ENCODE results near the gene NECTIN1. TPM values are rescaled to one million over a fixed set of nuclear protein-coding genes. Genes with fewer than 3 reads are reported as not detected.
A peak's percentile ranks its signal among the peaks of the same experiment; 100 is the strongest.

NECTIN1 gene
- total RNA-seq, 2 experiments from 2014 or later = 0.34 to 0.39 TPM

GRCh38 chr11:119650251-119650650 lies 78.7 kb downstream of the NECTIN1 start:
- peaks cover 2% of the 10 kb centered on the region for H3K27me3 Mint-ChIP-seq (ENCODE audit: low read depth)
- no peaks in the 10 kb centered on the region for H3K36me3 Mint-ChIP-seq (ENCODE audit: low read depth)
- POLR2A ChIA-PET = no interaction called here
- no peak overlapping the region for H3K4me3 Mint-ChIP-seq
- DNase-seq (no peak), ATAC-seq (no peak)
- H3K4me1 Mint-ChIP-seq (ENCODE audit: low read depth) = no peaks in the 10 kb centered on the region
- H3K27ac Mint-ChIP-seq = no peak overlapping the region
- no peaks in the 10 kb centered on the region for H3K9me3 Mint-ChIP-seq (ENCODE audit: insufficient read depth)
- CTCF ChIA-PET = no interaction called here

GRCh38 chr11:119647254-119647653 lies 81.7 kb downstream of the NECTIN1 start:
- no peak overlapping the region for H3K4me3 Mint-ChIP-seq
- H3K27ac Mint-ChIP-seq = no peak overlapping the region
- ChIA-PET POLR2A (no interaction called here), CTCF (no interaction called here)
- no peaks in the 10 kb centered on the region for H3K9me3 Mint-ChIP-seq (ENCODE audit: insufficient read depth)
- H3K36me3 Mint-ChIP-seq (ENCODE audit: low read depth) = no peaks in the 10 kb centered on the region
- H3K4me1 Mint-ChIP-seq (ENCODE audit: low read depth) = no peaks in the 10 kb centered on the region
- ATAC-seq = no peak
- DNase-seq = no peak
- peaks cover 2% of the 10 kb centered on the region for H3K27me3 Mint-ChIP-seq (ENCODE audit: low read depth)

GRCh38 chr11:119645018-119645417 lies 84.0 kb downstream of the NECTIN1 start:
- Mint-ChIP-seq H3K27me3 (ENCODE audit: low read depth) (peaks cover 2% of the 10 kb centered on the region), H3K27ac (no peak overlapping the region), H3K36me3 (ENCODE audit: low read depth) (no peaks in the 10 kb centered on the region), H3K4me1 (ENCODE audit: low read depth) (no peaks in the 10 kb centered on the region), H3K9me3 (ENCODE audit: insufficient read depth) (no peaks in the 10 kb centered on the region), H3K4me3 (no peak overlapping the region)
- no peak for ATAC-seq
- ChIA-PET CTCF (no interaction called here), POLR2A (no interaction called here)
- DNase-seq = no peak

- H3K4me3 Mint-ChIP-seq = no peak overlapping the region
- DNase-seq (no peak), ATAC-seq (no peak)
- POLR2A ChIA-PET = no interaction called here
- H3K36me3 Mint-ChIP-seq (ENCODE audit: low read depth) = no peaks in the 10 kb centered on the region
- no peak overlapping the region for H3K27ac Mint-ChIP-seq
- H3K9me3 Mint-ChIP-seq (ENCODE audit: insufficient read depth) = no peaks in the 10 kb centered on the region
- CTCF ChIA-PET = no interaction called here
- H3K4me1 Mint-ChIP-seq (ENCODE audit: low read depth) = no peaks in the 10 kb centered on the region
- H3K27me3 Mint-ChIP-seq (ENCODE audit: low read depth) = no peaks in the 10 kb centered on the region
These were observed 84.5 kb downstream of the NECTIN1 start for GRCh38 chr11:119644502-119644901.

GRCh38 chr11:119643876-119644225 lies 85.1 kb downstream of the NECTIN1 start:
- no peaks in the 10 kb centered on the region for H3K27me3 Mint-ChIP-seq (ENCODE audit: low read depth)
- CTCF ChIA-PET = no interaction called here
- H3K36me3 Mint-ChIP-seq (ENCODE audit: low read depth) = no peaks in the 10 kb centered on the region
- H3K27ac Mint-ChIP-seq = no peak overlapping the region
- H3K4me3 Mint-ChIP-seq = no peak overlapping the region
- no peaks in the 10 kb centered on the region for H3K4me1 Mint-ChIP-seq (ENCODE audit: low read depth)
- DNase-seq = no peak
- H3K9me3 Mint-ChIP-seq (ENCODE audit: insufficient read depth) = no peaks in the 10 kb centered on the region
- POLR2A ChIA-PET = no interaction called here
- no peak for ATAC-seq

GRCh38 chr11:119643212-119643875 lies 85.7 kb downstream of the NECTIN1 start:
- Mint-ChIP-seq H3K36me3 (ENCODE audit: low read depth) (no peaks in the 10 kb centered on the region), H3K4me3 (no peak overlapping the region), H3K27me3 (ENCODE audit: low read depth) (no peaks in the 10 kb centered on the region), H3K27ac (no peak overlapping the region), H3K9me3 (ENCODE audit: insufficient read depth) (no peaks in the 10 kb centered on the region), H3K4me1 (ENCODE audit: low read depth) (no peaks in the 10 kb centered on the region)
- ChIA-PET CTCF (no interaction called here), POLR2A (no interaction called here)
- DNase-seq (no peak), ATAC-seq (no peak)

- ATAC-seq (no peak), DNase-seq (peak; percentile 28)
- CTCF ChIA-PET = interaction anchor here (0.6 to 2.3 kb wide), 8 partner anchors 10 to 467 kb away, joined by 3 to 13 read pairs (median 4); partner anchors contain the start of gene NECTIN1
- Mint-ChIP-seq H3K4me3 (no peak overlapping the region), H3K27me3 (ENCODE audit: low read depth) (no peaks in the 10 kb centered on the region), H3K4me1 (ENCODE audit: low read depth) (no peaks in the 10 kb centered on the region), H3K9me3 (ENCODE audit: insufficient read depth) (no peaks in the 10 kb centered on the region), H3K27ac (no peak overlapping the region), H3K36me3 (ENCODE audit: low read depth) (no peaks in the 10 kb centered on the region)
- POLR2A ChIA-PET = no interaction called here
These were observed 86.8 kb downstream of the NECTIN1 start for GRCh38 chr11:119641983-119642745.

GRCh38 chr11:119640541-119640940 lies 88.5 kb downstream of the NECTIN1 start:
- POLR2A ChIA-PET = no interaction called here
- Mint-ChIP-seq H3K36me3 (ENCODE audit: low read depth) (no peaks in the 10 kb centered on the region), H3K9me3 (ENCODE audit: insufficient read depth) (no peaks in the 10 kb centered on the region), H3K4me1 (ENCODE audit: low read depth) (no peaks in the 10 kb centered on the region), H3K27ac (no peak overlapping the region), H3K4me3 (no peak overlapping the region), H3K27me3 (ENCODE audit: low read depth) (no peaks in the 10 kb centered on the region)
- DNase-seq = no peak
- CTCF ChIA-PET = interaction anchor here (2.3 kb wide), 1 partner anchor 89 kb away, joined by 13 read pairs; the partner anchor contains the start of gene NECTIN1
- ATAC-seq = no peak

- no peaks in the 10 kb centered on the region for H3K9me3 Mint-ChIP-seq (ENCODE audit: insufficient read depth)
These were observed 89.3 kb downstream of the NECTIN1 start for GRCh38 chr11:119639642-119640205.

GRCh38 chr11:119638851-119639250 lies 90.1 kb downstream of the NECTIN1 start:
- Mint-ChIP-seq H3K9me3 (ENCODE audit: insufficient read depth) (no peaks in the 10 kb centered on the region), H3K27ac (no peak overlapping the region), H3K27me3 (ENCODE audit: low read depth) (no peaks in the 10 kb centered on the region), H3K36me3 (ENCODE audit: low read depth) (no peaks in the 10 kb centered on the region), H3K4me1 (ENCODE audit: low read depth) (no peaks in the 10 kb centered on the region), H3K4me3 (no peak overlapping the region)
- DNase-seq (no peak), ATAC-seq (no peak)
- POLR2A ChIA-PET = no interaction called here
- CTCF ChIA-PET = no interaction called here

More at GRCh38 chr11:119639642-119640205, 89.3 kb downstream of the NECTIN1 start:
- Mint-ChIP-seq H3K36me3 (ENCODE audit: low read depth) (no peaks in the 10 kb centered on the region), H3K27ac (no peak overlapping the region), H3K27me3 (ENCODE audit: low read depth) (no peaks in the 10 kb centered on the region), H3K4me3 (no peak overlapping the region), H3K4me1 (ENCODE audit: low read depth) (no peaks in the 10 kb centered on the region)
- no peak for ATAC-seq
- no peak for DNase-seq
- ChIA-PET POLR2A (no interaction called here), CTCF (no interaction called here)

GRCh38 chr11:119637481-119637880 lies 91.5 kb downstream of the NECTIN1 start:
- ATAC-seq = no peak
- Mint-ChIP-seq H3K4me1 (ENCODE audit: low read depth) (no peaks in the 10 kb centered on the region), H3K36me3 (ENCODE audit: low read depth) (no peaks in the 10 kb centered on the region), H3K9me3 (ENCODE audit: insufficient read depth) (no peaks in the 10 kb centered on the region), H3K4me3 (no peak overlapping the region), H3K27me3 (ENCODE audit: low read depth) (no peaks in the 10 kb centered on the region), H3K27ac (no peak overlapping the region)
- ChIA-PET CTCF (no interaction called here), POLR2A (no interaction called here)
- no peak for DNase-seq

GRCh38 chr11:119635776-119636175 lies 93.2 kb downstream of the NECTIN1 start:
- H3K36me3 Mint-ChIP-seq (ENCODE audit: low read depth) = no peaks in the 10 kb centered on the region
- ATAC-seq (no peak), DNase-seq (no peak)
- no peaks in the 10 kb centered on the region for H3K27me3 Mint-ChIP-seq (ENCODE audit: low read depth)
- CTCF ChIA-PET = no interaction called here
- H3K4me3 Mint-ChIP-seq = no peak overlapping the region
- H3K27ac Mint-ChIP-seq = no peak overlapping the region
- POLR2A ChIA-PET = no interaction called here
- no peaks in the 10 kb centered on the region for H3K4me1 Mint-ChIP-seq (ENCODE audit: low read depth)
- H3K9me3 Mint-ChIP-seq (ENCODE audit: insufficient read depth) = no peaks in the 10 kb centered on the region
